Measurements from ENCODE around the gene DPP9. TPM values are rescaled to one million over a fixed set of nuclear protein-coding genes. Genes with fewer than 3 reads are reported as not detected.
"Not testable (repeated sequence)": the region's sequence is repeated elsewhere in the genome, so short reads cannot be mapped to it uniquely, and the experiment has no call there.

DPP9 gene
- total and polyA plus RNA-seq, 7 experiments from 2014 or later: 16.4 to 90.7 (median 80.1) TPM

- Histone ChIP-seq H3K4me3 (ENCODE audit: low read length) (no peak overlapping the region), H3K36me3 (ENCODE audit: control insufficient read depth in 2 of 3, insufficient read depth in 3 of 3, low read length in 3 of 3) (peaks cover 0 to 85% (median 4%) of the 10 kb centered on the region in 3 experiments), H3K27me3 (ENCODE audit: control insufficient read depth in 2 of 2, insufficient read depth in 2 of 2, low read length in 2 of 2) (no peaks in the 10 kb centered on the region), H3K4me1 (ENCODE audit: control insufficient read depth in 2 of 2, insufficient read depth in 2 of 2, low read length in 2 of 2) (no peaks in the 10 kb centered on the region), H3K9me3 (ENCODE audit: control insufficient read depth in 2 of 3, low read length in 3 of 3) (no peaks in the 10 kb centered on the region), H3K27ac (ENCODE audit: low read depth, low read length) (no peak overlapping the region)
- Mint-ChIP-seq H3K36me3 (peaks cover 0 to 21% (median 0%) of the 10 kb centered on the region in 5 donors), H3K27me3 (no peaks in the 10 kb centered on the region), H3K27ac (no peak overlapping the region), H3K4me3 (no peak overlapping the region), H3K9me3 (peaks cover 0 to 2% (median 0%) of the 10 kb centered on the region in 11 donors), H3K4me1 (no peaks in the 10 kb centered on the region)
- DNase-seq (no peak), ATAC-seq (no peak)
- CTCF ChIA-PET: no interaction called here
- POLR2A ChIA-PET: no interaction called here
- intact Hi-C loops (cut with micrococcal nuclease): no loop called here
Measured at GRCh38 chr19:4684312-4685095, 39.1 kb downstream of the DPP9 start.

GRCh38 chr19:4682417-4683200 lies 41.0 kb downstream of the DPP9 start:
- DNase-seq (no peak), ATAC-seq (no peak)
- Mint-ChIP-seq H3K36me3 (peaks cover 0 to 25% (median 0%) of the 10 kb centered on the region in 5 donors), H3K4me1 (peaks cover 0 to 2% (median 0%) of the 10 kb centered on the region in 7 donors), H3K27ac (no peak overlapping the region), H3K9me3 (peaks cover 0 to 2% (median 0%) of the 10 kb centered on the region in 11 donors), H3K4me3 (no peak overlapping the region), H3K27me3 (no peaks in the 10 kb centered on the region)
- Histone ChIP-seq H3K4me1 (ENCODE audit: control insufficient read depth in 2 of 2, insufficient read depth in 2 of 2, low read length in 2 of 2) (no peaks in the 10 kb centered on the region), H3K4me3 (ENCODE audit: low read length) (no peak overlapping the region), H3K27me3 (ENCODE audit: control insufficient read depth in 2 of 2, insufficient read depth in 2 of 2, low read length in 2 of 2) (no peaks in the 10 kb centered on the region), H3K9me3 (ENCODE audit: control insufficient read depth in 2 of 3, low read length in 3 of 3) (no peaks in the 10 kb centered on the region), H3K36me3 (ENCODE audit: control insufficient read depth in 2 of 3, insufficient read depth in 3 of 3, low read length in 3 of 3) (peaks cover 0 to 86% (median 4%) of the 10 kb centered on the region in 3 experiments), H3K27ac (ENCODE audit: low read depth, low read length) (no peak overlapping the region)
- POLR2A ChIA-PET: no interaction called here
- CTCF ChIA-PET: no interaction called here
- intact Hi-C loops (cut with micrococcal nuclease): no loop called here

- not testable (repeated sequence) for H3K4me1 Mint-ChIP-seq, H3K4me3 Mint-ChIP-seq
Measured at GRCh38 chr19:4680021-4680420, 43.6 kb downstream of the DPP9 start.

GRCh38 chr19:4678881-4679790 lies 44.5 kb downstream of the DPP9 start:
- ChIA-PET POLR2A (no interaction called here), CTCF (no interaction called here)
- Histone ChIP-seq H3K27me3 (ENCODE audit: control insufficient read depth in 2 of 2, insufficient read depth in 2 of 2, low read length in 2 of 2) (no peaks in the 10 kb centered on the region), H3K9me3 (ENCODE audit: control insufficient read depth in 2 of 3, low read length in 3 of 3) (no peaks in the 10 kb centered on the region), H3K4me1 (ENCODE audit: control insufficient read depth in 2 of 2, insufficient read depth in 2 of 2, low read length in 2 of 2) (no peaks in the 10 kb centered on the region), H3K36me3 (ENCODE audit: control insufficient read depth in 2 of 3, insufficient read depth in 3 of 3, low read length in 3 of 3) (peaks cover 0 to 68% (median 4%) of the 10 kb centered on the region in 3 experiments), H3K4me3 (ENCODE audit: low read length) (no peak overlapping the region), H3K27ac (ENCODE audit: low read depth, low read length) (no peak overlapping the region)
- Mint-ChIP-seq H3K4me1 (peaks cover 0 to 2% (median 0%) of the 10 kb centered on the region in 7 donors), H3K4me3 (no peak overlapping the region), H3K27me3 (no peaks in the 10 kb centered on the region), H3K9me3 (no peaks in the 10 kb centered on the region), H3K36me3 (peaks cover 0 to 24% (median 0%) of the 10 kb centered on the region in 5 donors), H3K27ac (no peak overlapping the region)
- intact Hi-C loops (cut with micrococcal nuclease): no loop called here
- DNase-seq (peak in 2 of 9 donors; percentile 14 to 31), ATAC-seq (peak; percentile 75)

More at GRCh38 chr19:4680021-4680420, 43.6 kb downstream of the DPP9 start:
- H3K4me1 ChIP-seq (ENCODE audit: control insufficient read depth in 2 of 2, insufficient read depth in 2 of 2, low read length in 2 of 2); DNase-seq; H3K27ac Mint-ChIP-seq; H3K27me3 ChIP-seq (ENCODE audit: control insufficient read depth in 2 of 2, insufficient read depth in 2 of 2, low read length in 2 of 2); H3K9me3 Mint-ChIP-seq; H3K9me3 ChIP-seq (ENCODE audit: control insufficient read depth in 2 of 3, low read length in 3 of 3); intact Hi-C loops (cut with micrococcal nuclease); H3K4me3 ChIP-seq (ENCODE audit: low read length); POLR2A ChIA-PET; ATAC-seq; H3K27me3 Mint-ChIP-seq; H3K27ac ChIP-seq (ENCODE audit: low read depth, low read length): not testable (repeated sequence)
- peaks cover 0 to 77% (median 4%) of the 10 kb centered on the region in 3 experiments for H3K36me3 ChIP-seq (ENCODE audit: control insufficient read depth in 2 of 3, insufficient read depth in 3 of 3, low read length in 3 of 3)
- H3K36me3 Mint-ChIP-seq: peaks cover 0 to 26% (median 0%) of the 10 kb centered on the region in 5 donors
- CTCF ChIA-PET: interaction anchor here (0.6 kb wide), 2 partner anchors 194 to 1221 kb away, joined by 3 read pairs; no protein-coding TSS in a partner anchor

- Mint-ChIP-seq H3K4me3 (no peak overlapping the region), H3K27ac (no peak overlapping the region), H3K36me3 (peaks cover 0 to 14% (median 0%) of the 10 kb centered on the region in 5 donors), H3K4me1 (peaks cover 0 to 2% (median 0%) of the 10 kb centered on the region in 7 donors), H3K9me3 (no peaks in the 10 kb centered on the region), H3K27me3 (no peaks in the 10 kb centered on the region)
- ATAC-seq: peak; percentile 53
- ChIA-PET CTCF (interaction anchor here (0.8 kb wide), 1 partner anchor 48 kb away, joined by 3 read pairs; no protein-coding TSS in a partner anchor), POLR2A (no interaction called here)
- peaks cover 0 to 51% (median 0%) of the 10 kb centered on the region in 3 experiments for H3K36me3 ChIP-seq (ENCODE audit: control insufficient read depth in 2 of 3, insufficient read depth in 3 of 3, low read length in 3 of 3)
- no peaks in the 10 kb centered on the region for H3K9me3 ChIP-seq (ENCODE audit: control insufficient read depth in 2 of 3, low read length in 3 of 3)
- no peak overlapping the region for H3K27ac ChIP-seq (ENCODE audit: low read depth, low read length)
- H3K4me3 ChIP-seq (ENCODE audit: low read length): no peak overlapping the region
- no peaks in the 10 kb centered on the region for H3K27me3 ChIP-seq (ENCODE audit: control insufficient read depth in 2 of 2, insufficient read depth in 2 of 2, low read length in 2 of 2)
- no peaks in the 10 kb centered on the region for H3K4me1 ChIP-seq (ENCODE audit: control insufficient read depth in 2 of 2, insufficient read depth in 2 of 2, low read length in 2 of 2)
- intact Hi-C loops (cut with micrococcal nuclease): no loop called here
- peak in 3 of 9 donors; percentile 11 to 19 (median 11) for DNase-seq
Measured at GRCh38 chr19:4676955-4677731, 46.5 kb downstream of the DPP9 start.

Measured in naive thymus-derived CD4-positive, alpha-beta T cell (primary cell).